IgD-negative memory B cell (primary cell): Measurements from ENCODE around the gene LEF1. TPM values are rescaled to one million over a fixed set of nuclear protein-coding genes. Genes with fewer than 3 reads are reported as not detected.

Experiments
- H3K27ac Mint-ChIP-seq, 3 donors: one replicate each; pipeline ENCODE4 v1.8.0; 2020 to 2022; ENCODE audit warnings: mild to moderate bottlenecking in 3 of 3, mixed read lengths in 3 of 3, moderate library complexity in 1 of 3
- H3K27me3 Mint-ChIP-seq: one replicate; pipeline ENCODE4 v1.8.0; 2021; ENCODE audit warnings: mixed read lengths
- H3K36me3 Mint-ChIP-seq: one replicate; pipeline ENCODE4 v1.8.0; 2020; ENCODE audit warnings: mild to moderate bottlenecking, mixed read lengths
- H3K4me1 Mint-ChIP-seq, 3 donors: one replicate each; pipeline ENCODE4 v1.8.0; 2020 to 2022; ENCODE audit warnings: mixed read lengths in 3 of 3, mild to moderate bottlenecking in 1 of 3
- H3K4me3 Mint-ChIP-seq, 4 donors: one replicate each; pipeline ENCODE4 v1.8.0; 2020 to 2022; ENCODE audit warnings: mild to moderate bottlenecking in 4 of 4, mixed read lengths in 4 of 4, moderate library complexity in 3 of 4
- H3K9me3 Mint-ChIP-seq, 3 donors: one replicate each; pipeline ENCODE4 v1.8.0; 2020 to 2021; ENCODE audit warnings: mixed read lengths in 3 of 3, mild to moderate bottlenecking in 1 of 3
- polyA plus RNA-seq: library from polyadenylated mRNA; unstranded; fragments of 300-500 nt; fragmentation: Illumina TruSeq; gene quantifications from one replicate; pipeline ENCODE4 v1.2.3, GENCODE V29; 2021

LEF1 gene
- polyA plus RNA-seq, 1 donor from 2014 or later = 14.5 TPM

DNA sequence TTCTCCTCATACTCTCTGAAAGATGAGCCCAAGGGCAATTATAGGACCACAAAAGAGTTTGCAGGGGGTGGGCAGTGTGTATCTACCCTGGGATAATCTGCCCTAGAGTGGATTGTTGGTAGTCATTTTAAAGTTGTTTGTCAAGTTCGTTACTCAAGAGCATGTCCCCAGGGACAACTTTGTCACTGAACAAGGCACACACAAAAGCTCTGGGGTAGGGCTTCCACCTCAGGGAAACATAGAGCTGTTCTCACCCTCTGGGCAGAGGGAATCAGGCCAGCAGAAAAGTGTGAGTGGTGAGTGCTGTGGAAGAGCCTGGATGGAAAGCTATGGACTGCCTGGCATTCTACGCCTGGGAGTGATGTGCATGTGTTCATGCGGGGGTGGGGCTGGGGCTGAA, 23.3 kb upstream of the LEF1 start:
- H3K9me3 Mint-ChIP-seq = no peaks in the 10 kb centered on the region
- no peak overlapping the region for H3K27ac Mint-ChIP-seq
- no peaks in the 10 kb centered on the region for H3K4me1 Mint-ChIP-seq
- H3K36me3 Mint-ChIP-seq = peaks cover 1% of the 10 kb centered on the region
- peaks cover 5% of the 10 kb centered on the region for H3K27me3 Mint-ChIP-seq
- H3K4me3 Mint-ChIP-seq = no peak overlapping the region

DNA sequence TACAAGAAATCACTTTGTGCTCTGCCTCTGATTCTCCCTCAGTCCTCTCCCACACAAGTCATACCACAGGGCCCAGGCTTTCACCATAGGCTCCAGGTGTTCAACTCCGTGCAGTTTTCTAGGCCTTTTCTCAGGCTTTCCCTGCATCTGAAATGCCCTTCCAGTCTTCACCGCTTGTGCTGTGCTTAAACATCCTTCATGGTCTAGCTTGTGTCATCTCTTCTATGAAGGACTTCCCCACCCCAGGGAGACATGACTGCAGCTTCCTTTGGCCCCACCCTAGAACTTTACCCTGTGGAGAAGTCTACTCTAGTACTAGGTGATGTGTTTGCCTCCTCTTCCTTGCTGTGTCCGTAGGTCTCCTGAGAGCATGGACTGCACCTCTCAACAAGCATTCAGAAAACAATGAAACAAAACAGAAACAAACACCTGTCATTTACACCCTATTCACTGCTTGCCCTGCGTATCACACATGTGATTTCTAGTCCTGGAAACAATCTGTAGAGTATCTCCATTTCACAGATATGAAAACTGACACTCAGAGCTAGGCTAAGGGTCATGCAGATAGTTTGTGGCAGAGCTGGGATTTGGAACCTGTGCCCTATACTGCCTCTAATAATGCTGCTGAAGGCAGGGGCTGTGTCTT, 22.7 kb upstream of the LEF1 start:
- Mint-ChIP-seq H3K27me3 (peaks cover 5% of the 10 kb centered on the region), H3K4me3 (no peak overlapping the region), H3K9me3 (no peaks in the 10 kb centered on the region), H3K27ac (no peak overlapping the region), H3K36me3 (peaks cover 1% of the 10 kb centered on the region), H3K4me1 (no peaks in the 10 kb centered on the region)

DNA sequence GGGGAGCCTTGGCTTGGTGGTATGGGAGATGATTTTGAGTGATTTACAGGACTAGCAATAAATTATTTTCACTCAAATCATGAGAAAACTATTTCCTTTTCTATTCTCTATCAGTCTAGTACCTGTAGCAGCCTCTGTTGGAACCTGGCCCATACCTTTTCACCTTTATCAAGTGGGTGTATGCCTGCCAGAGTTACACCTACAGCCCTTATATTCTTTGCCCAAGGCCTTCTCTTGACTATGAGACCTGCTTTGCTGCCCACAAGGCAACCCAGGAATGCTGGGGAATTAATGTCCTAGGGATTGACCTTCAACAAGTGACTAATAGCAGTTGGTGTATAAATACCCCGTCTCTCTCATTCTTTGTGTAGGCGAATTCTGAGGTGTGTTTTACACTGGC, 20.0 kb upstream of the LEF1 start:
- Mint-ChIP-seq H3K36me3 (peaks cover 1% of the 10 kb centered on the region), H3K4me1 (no peaks in the 10 kb centered on the region), H3K4me3 (no peak overlapping the region), H3K27ac (no peak overlapping the region), H3K9me3 (no peaks in the 10 kb centered on the region), H3K27me3 (no peaks in the 10 kb centered on the region)

DNA sequence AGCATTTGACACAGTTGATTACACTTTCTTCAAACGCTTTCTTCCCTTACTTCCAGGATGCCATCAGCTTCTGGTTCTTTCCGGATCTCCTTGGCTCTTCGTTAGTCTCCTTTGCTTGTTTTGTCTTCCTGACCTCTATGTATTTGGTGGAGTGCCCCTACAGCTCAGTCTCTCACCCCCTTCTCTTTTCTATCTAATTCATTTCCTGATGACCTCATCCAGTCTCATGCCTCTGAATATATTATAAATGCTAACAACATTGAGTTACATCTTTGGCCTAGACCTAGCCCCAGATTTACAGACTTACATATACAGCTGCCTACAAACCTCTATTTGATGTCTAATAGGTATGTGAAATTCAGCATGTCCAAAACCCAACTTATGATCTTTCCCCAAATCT, 16.5 kb upstream of the LEF1 start:
- H3K27ac Mint-ChIP-seq = no peak overlapping the region
- no peaks in the 10 kb centered on the region for H3K36me3 Mint-ChIP-seq
- H3K27me3 Mint-ChIP-seq = peaks cover 3% of the 10 kb centered on the region
- H3K4me3 Mint-ChIP-seq = no peak overlapping the region
- peaks cover 0 to 3% (median 0%) of the 10 kb centered on the region in 3 donors for H3K9me3 Mint-ChIP-seq
- no peaks in the 10 kb centered on the region for H3K4me1 Mint-ChIP-seq

DNA sequence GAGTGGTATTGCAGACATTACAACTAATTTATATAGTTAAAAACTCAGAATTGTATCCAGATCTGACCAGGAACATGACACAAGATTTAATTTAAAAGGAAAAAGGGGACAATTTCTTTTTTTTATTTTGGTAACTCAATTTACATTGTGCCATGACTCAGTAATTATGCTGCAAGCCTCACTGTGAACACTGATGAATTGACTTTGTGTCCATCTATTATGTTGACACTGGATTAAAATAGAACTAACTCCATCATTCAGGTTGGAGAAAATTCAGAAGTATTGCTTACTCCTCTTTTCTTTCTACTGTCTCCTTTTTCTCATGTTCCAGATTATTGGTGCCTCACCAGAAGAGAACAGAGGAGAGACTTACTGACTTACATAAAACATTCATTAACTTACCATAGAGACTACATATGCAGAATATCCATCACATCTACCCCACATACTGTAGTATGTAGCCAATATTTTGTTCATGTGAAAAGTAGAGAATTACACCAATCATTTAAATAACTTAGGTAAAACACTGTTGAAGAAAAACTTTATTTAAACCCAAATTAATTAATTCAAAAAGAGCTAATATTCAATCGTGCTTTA, 15.8 kb upstream of the LEF1 start:
- H3K9me3 Mint-ChIP-seq = peaks cover 0 to 3% (median 0%) of the 10 kb centered on the region in 3 donors
- peaks cover 3% of the 10 kb centered on the region for H3K27me3 Mint-ChIP-seq
- H3K27ac Mint-ChIP-seq = no peak overlapping the region
- no peak overlapping the region for H3K4me3 Mint-ChIP-seq
- no peaks in the 10 kb centered on the region for H3K4me1 Mint-ChIP-seq
- H3K36me3 Mint-ChIP-seq = no peaks in the 10 kb centered on the region

DNA sequence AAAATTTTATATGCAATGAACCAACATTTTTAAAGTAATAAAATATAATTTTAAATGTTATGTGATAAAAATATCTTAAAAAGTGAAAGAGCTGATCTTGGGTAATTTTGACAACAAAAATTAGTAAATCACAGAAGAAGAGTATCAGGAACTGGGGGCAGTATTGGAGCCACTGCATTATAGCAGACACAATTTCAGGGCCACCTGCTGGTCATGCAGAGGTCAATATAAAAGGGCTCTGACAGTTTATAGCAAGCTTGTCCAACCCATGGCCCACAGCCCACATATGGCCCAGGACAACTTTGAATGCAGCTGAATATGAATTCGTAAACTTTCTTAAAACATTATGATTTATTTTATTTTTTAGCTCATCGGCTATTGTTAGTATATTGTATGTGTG, 13.0 kb upstream of the LEF1 start:
- H3K27ac Mint-ChIP-seq = no peak overlapping the region
- H3K36me3 Mint-ChIP-seq = peaks cover 1% of the 10 kb centered on the region
- no peak overlapping the region for H3K4me3 Mint-ChIP-seq
- H3K4me1 Mint-ChIP-seq = no peaks in the 10 kb centered on the region
- H3K27me3 Mint-ChIP-seq = peaks cover 6% of the 10 kb centered on the region
- H3K9me3 Mint-ChIP-seq = peaks cover 0 to 3% (median 0%) of the 10 kb centered on the region in 3 donors

DNA sequence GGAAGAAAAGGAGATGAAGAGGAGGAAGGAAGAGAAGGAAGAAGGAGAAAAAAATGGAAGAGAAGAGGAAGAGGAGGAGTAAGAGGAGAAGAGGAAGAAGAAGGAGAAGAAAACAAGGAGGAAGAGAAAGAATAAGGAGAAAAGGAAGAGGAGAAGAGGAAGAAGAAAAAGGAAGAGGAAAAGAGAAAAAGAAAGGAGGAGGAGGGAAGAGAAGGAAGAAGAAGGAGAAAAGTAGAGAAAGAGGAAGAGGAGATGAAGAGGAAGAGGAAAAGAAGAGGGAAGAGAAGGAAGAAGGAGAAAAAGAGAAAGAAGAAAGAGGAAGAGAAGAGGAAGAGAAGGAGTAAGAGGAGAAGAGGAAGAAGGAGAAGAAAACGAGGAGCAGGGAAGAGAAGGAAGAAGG, 11.8 kb upstream of the LEF1 start:
- Mint-ChIP-seq H3K27me3 (peaks cover 10% of the 10 kb centered on the region), H3K27ac (no peak overlapping the region), H3K9me3 (peaks cover 0 to 3% (median 0%) of the 10 kb centered on the region in 3 donors), H3K4me3 (peak overlapping the region in 1 of 4 donors; percentile 67), H3K36me3 (peaks cover 1% of the 10 kb centered on the region), H3K4me1 (no peaks in the 10 kb centered on the region)

DNA sequence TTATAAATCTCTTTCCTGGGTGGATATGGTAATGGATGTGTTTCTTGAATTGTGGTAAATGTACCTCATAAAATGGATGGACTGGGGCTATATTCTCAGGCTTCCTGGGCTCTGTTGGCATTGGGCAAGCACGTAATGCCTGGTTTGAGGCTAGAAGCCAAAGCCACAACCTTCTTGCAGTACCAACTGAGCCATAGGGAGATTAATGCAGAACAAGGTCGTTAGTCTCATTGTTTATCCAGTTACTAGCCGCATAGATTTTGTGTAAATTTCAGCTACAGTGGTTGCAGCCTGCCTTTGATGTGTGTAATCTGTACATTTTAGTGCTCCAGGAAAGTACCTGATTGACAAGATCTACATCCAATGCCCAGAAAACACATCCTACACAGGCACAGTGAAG, 7.2 kb upstream of the LEF1 start:
- Mint-ChIP-seq H3K4me1 (peaks cover 0 to 13% (median 12%) of the 10 kb centered on the region in 3 donors), H3K27ac (no peak overlapping the region), H3K9me3 (peaks cover 0 to 8% (median 0%) of the 10 kb centered on the region in 3 donors), H3K27me3 (peaks cover 39% of the 10 kb centered on the region), H3K36me3 (peaks cover 1% of the 10 kb centered on the region), H3K4me3 (peak overlapping the region in 1 of 4 donors; percentile 46)

DNA sequence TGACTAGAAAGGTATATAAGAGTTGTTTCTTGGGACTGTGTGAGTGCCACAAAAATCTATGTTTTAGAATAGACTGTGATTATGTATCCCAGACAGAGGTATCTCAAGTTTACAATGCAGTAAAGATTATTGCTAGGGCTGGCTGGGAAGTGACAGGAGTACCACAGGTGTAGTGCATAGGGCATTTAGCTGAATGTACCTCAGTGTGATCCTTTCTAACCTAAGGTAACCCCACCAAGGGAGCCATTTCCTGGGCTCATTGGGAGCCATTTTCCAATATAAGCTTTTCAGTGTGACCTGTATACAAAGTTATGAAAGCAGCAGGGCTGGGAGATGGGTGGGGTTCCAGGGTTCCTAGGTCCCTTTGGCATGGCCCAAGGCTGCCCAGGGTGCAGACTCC, 6.1 kb upstream of the LEF1 start:
- Mint-ChIP-seq H3K36me3 (peaks cover 1% of the 10 kb centered on the region), H3K4me3 (peak overlapping the region in 1 of 4 donors; percentile 53), H3K9me3 (peaks cover 0 to 5% (median 0%) of the 10 kb centered on the region in 3 donors), H3K27me3 (peaks cover 46% of the 10 kb centered on the region), H3K4me1 (peaks cover 0 to 21% (median 16%) of the 10 kb centered on the region in 3 donors), H3K27ac (no peak overlapping the region)

DNA sequence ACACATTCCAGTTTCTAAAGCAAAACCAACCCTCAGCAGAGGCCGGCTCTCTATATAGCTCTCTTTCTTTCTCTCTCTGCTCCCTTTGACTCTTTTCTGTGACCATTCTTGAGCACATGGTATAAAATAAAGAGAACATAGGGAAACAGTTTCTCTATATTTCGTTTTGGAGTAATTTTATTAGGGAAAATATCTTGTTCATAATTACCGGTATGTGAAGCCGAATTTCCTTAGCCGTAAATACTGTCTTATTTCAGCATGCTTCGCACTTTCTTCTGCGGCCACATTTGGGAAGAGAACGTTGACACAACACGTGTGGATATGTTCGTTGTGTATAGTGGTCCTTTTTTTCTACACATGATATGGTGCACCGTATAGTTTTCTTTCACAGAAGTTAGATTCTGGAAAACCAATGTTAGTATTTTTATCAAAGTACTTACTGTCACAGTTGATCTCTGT, 4.9 kb upstream of the LEF1 start:
- H3K27me3 Mint-ChIP-seq = peaks cover 56% of the 10 kb centered on the region

DNA sequence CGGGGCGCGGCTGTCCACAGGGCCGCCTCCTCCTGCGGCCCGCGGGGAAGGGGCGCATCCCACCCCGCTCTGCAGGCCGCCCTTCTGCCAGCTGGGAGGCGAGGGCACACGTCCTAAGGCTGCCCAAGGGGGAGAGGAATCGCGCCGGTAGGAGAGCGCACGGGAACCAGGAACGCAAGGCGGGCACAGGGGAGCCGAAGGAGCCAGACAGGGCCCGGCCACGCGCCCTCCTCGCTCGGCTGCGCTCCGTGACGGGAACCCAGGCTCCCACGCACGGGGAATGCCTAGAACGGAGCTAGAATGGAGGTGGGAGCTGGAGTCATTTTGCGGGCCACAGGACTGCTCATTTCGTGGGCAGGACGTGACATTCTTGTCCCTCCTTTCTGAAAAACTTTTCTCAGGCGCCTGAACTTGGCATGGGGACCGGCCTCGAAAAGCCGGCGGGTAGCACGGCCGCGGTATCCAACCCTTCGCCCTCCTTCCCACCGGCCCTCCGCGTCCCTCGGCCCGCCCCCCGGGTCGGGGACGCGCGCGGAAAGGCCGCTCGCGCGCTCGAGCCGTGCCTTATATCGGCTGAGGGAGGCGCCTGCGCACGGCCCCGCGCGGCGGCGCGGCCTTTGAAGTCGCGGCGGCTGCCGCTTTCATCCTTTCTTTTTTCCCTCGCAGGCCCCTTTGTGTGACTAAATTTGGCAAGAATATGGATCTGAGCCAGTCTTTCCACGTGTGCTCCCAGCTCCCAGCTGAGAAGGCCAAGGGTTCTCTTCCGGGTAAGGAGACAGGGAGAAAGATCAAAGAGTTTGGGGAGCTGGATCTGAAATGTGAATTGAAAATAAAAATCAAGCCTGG, 4.2 kb upstream of the LEF1 start:
- H3K27ac Mint-ChIP-seq = no peak overlapping the region

More for the DNA sequence above, 4.9 kb upstream of the LEF1 start:
- Mint-ChIP-seq H3K27ac (no peak overlapping the region), H3K4me3 (peak overlapping the region; percentile 53 to 90 (median 84)), H3K36me3 (peaks cover 1% of the 10 kb centered on the region), H3K4me1 (peaks cover 6 to 29% (median 23%) of the 10 kb centered on the region in 3 donors), H3K9me3 (peaks cover 0 to 8% (median 0%) of the 10 kb centered on the region in 3 donors)

DNA sequence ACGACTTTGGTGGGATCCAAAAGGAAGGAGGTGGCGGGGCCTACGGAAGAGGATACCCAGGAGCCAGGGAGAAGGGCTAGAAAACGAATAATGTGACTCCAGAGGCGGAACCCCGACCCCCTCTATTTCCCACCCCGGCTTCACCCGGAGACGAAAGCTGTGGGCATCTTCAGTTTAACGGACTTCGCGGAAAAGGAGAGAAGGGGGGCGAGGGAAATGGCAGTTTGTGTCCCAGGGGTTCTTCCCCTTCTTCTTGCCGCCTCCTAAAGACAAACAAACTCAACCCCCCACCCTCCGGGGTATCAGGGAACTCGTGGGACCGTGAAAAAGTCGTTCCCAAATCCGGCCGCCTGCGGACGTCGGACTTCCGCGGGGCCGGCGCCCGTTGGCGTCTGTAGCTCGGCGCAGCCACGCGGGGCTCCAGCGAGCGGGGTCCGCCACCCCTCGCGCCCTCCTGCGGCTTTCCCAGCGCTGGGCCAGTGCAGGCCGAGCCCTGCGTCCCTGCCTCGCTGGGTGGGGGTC, 3.6 kb upstream of the LEF1 start:
- Mint-ChIP-seq H3K27ac (no peak overlapping the region), H3K9me3 (peaks cover 0 to 8% (median 0%) of the 10 kb centered on the region in 3 donors), H3K27me3 (peaks cover 60% of the 10 kb centered on the region), H3K4me3 (peak overlapping the region in 3 of 4 donors; percentile 65 to 80 (median 68)), H3K36me3 (peaks cover 4% of the 10 kb centered on the region), H3K4me1 (peaks cover 9 to 33% (median 27%) of the 10 kb centered on the region in 3 donors)

More for the DNA sequence above, 4.2 kb upstream of the LEF1 start:
- peaks cover 56% of the 10 kb centered on the region for H3K27me3 Mint-ChIP-seq
- H3K4me3 Mint-ChIP-seq = peak overlapping the region; percentile 53 to 90 (median 84)
- H3K9me3 Mint-ChIP-seq = peaks cover 0 to 8% (median 0%) of the 10 kb centered on the region in 3 donors
- peaks cover 6 to 33% (median 25%) of the 10 kb centered on the region in 3 donors for H3K4me1 Mint-ChIP-seq
- H3K36me3 Mint-ChIP-seq = peaks cover 4% of the 10 kb centered on the region

DNA sequence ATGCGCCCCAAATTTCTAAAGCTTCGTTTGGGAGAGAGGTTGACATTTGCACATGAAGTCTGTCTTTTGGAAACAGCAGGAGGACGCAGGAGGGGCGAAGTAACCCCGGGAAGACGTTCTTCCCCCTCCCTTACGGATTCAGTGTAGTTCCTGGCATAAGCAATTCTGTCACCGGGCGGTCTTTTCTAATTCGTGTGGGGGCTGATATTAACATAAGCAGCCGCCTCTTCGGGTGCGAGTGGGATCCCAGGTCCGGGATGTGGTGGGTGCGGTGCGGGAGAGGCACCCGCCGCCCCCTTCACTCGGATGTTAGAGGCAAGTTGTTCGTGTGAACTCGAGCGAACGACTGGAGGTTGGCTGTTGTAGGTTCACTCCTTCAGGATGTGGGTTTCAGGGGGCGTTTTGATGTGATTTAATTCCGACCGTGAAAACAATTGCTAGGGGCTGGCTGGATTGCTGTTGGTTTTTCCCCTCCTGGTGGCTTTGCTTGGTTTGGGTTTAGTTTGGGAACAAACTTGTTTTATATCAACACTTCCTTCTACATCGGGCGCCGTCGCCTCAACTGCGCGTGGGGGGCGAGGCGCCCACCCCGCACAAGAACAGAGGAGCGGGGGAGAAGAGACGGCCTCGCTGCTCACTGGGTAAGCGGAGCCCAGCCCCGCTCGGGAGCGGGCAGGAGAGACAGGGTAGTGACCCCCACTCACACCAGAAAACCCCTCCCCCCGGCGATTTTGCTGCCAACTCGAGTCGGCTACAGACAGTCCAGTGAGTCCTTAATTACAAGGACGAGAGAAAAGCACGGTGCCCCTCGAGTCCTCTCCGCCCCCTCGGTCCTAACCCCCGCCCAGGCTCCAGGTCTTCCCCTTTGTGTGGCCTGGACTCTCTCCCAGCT, 2.9 kb upstream of the LEF1 start:
- peaks cover 0 to 8% (median 0%) of the 10 kb centered on the region in 3 donors for H3K9me3 Mint-ChIP-seq
- H3K36me3 Mint-ChIP-seq = peaks cover 4% of the 10 kb centered on the region
- H3K4me3 Mint-ChIP-seq = peak overlapping the region; percentile 65 to 89 (median 78)
- peak overlapping the region in 2 of 3 donors; percentile 33 to 63 for H3K27ac Mint-ChIP-seq
- peaks cover 65% of the 10 kb centered on the region for H3K27me3 Mint-ChIP-seq
- H3K4me1 Mint-ChIP-seq = peaks cover 12 to 38% (median 30%) of the 10 kb centered on the region in 3 donors
